ACC112 (cell line): ENCODE results near the gene MRAP2.
"Not testable (repeated sequence)": the region's sequence is repeated elsewhere in the genome, so short reads cannot be mapped to it uniquely, and the experiment has no call there.

ENCODE experiments used
- H2AFZ ChIP-seq: fragments of 200-600 bp; sonication (generic); one replicate; pipeline ENCODE4 v1.6.0; 2017; ENCODE audit warnings: antibody characterized with exemption, low read length; ENCODE audit not compliant: unreplicated experiment
- H3K27ac ChIP-seq: fragments of 200-600 bp; sonication (generic); 2 replicates; pipeline ENCODE4 v1.5.1; 2014; ENCODE audit warnings: low read depth, mild to moderate bottlenecking, antibody characterized with exemption, low read length, moderate library complexity
- H3K27me3 ChIP-seq: fragments of 200-600 bp; sonication (generic); 2 replicates; pipeline ENCODE4 v1.6.1; 2014; ENCODE audit warnings: mild to moderate bottlenecking, antibody characterized with exemption, low read length, moderate library complexity, mixed read lengths; ENCODE audit not compliant: insufficient read depth
- H3K36me3 ChIP-seq: fragments of 200-600 bp; sonication (generic); 2 replicates; pipeline ENCODE4 v1.6.1; 2016; ENCODE audit warnings: mild to moderate bottlenecking, antibody characterized with exemption, low read length, moderate library complexity, mixed read lengths; ENCODE audit not compliant: insufficient read depth
- H3K4me1 ChIP-seq: fragments of 200-600 bp; sonication (generic); one replicate; pipeline ENCODE4 v1.6.1; 2016; ENCODE audit warnings: low read length, mixed read lengths; ENCODE audit not compliant: insufficient read depth, unreplicated experiment, control insufficient read depth
- H3K4me3 ChIP-seq: fragments of 200-600 bp; sonication (generic); 2 replicates; pipeline ENCODE4 v1.5.1; 2014; ENCODE audit warnings: mild to moderate bottlenecking, low read depth, low read length
- H3K79me2 ChIP-seq: fragments of 200-600 bp; sonication (generic); one replicate; pipeline ENCODE4 v1.6.0; 2016; ENCODE audit warnings: low read length; ENCODE audit not compliant: control insufficient read depth, unreplicated experiment, insufficient read depth

MRAP2 gene

GRCh38 chr6:84093441-84094435, 60.2 kb downstream of the MRAP2 start:
- Histone ChIP-seq H3K79me2 (no peaks in the 10 kb centered on the region), H3K27me3 (no peaks in the 10 kb centered on the region; the same call in 1 of the 2 replicates), H2AFZ (no peak overlapping the region), H3K36me3 (no peaks in the 10 kb centered on the region), H3K27ac (peak overlapping the region; percentile 35; the same call in 1 of the 2 replicates), H3K4me3 (no peak overlapping the region), H3K4me1 (peaks cover 3% of the 10 kb centered on the region)

DNA sequence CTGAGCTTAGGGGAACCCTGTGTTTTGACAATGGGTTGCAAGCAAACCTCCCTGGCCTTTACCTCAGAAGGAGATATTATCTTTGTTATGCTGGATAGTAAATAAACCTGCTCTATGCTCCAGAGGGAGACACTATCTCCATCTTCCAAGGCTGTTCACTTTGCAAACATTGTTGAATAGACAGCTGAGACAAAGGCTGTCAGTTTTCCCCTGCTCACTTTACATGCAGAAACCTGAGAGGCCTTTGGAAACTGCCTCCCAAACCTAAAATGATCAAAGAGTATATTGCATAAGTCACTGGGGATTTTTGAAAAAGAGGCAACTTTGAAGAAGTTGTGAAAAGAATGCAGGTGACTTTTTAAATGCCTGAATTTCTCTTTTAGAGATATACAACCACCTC, 61.6 kb downstream of the MRAP2 start:
- Histone ChIP-seq H3K27ac (no peak overlapping the region), H3K27me3 (no peaks in the 10 kb centered on the region), H3K79me2 (no peaks in the 10 kb centered on the region)

DNA sequence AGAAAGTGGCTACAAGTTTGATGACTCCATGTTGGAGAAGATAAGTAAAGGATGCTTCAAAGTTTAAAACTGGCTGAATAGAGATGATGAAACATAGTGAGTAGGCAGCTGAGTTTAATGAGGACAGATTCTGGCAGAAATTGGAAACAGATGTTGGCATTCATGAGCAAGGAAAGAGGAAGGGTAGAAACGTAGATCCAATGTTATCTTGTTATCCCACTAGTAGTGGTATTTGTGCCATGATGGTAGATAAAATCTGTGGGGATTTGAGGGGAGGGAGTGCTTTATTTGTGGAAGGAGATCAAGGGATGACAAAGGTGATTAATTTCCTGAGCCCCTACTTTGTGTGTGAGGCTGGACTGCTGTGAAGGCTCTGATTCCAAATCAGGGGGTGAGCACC, 69.5 kb downstream of the MRAP2 start:
- Histone ChIP-seq H3K4me3 (no peak overlapping the region), H2AFZ (no peak overlapping the region), H3K27me3 (no peaks in the 10 kb centered on the region), H3K27ac (no peak overlapping the region), H3K36me3 (no peaks in the 10 kb centered on the region), H3K4me1 (no peaks in the 10 kb centered on the region), H3K79me2 (no peaks in the 10 kb centered on the region)

More for the DNA sequence above, 61.6 kb downstream of the MRAP2 start:
- Histone ChIP-seq H3K36me3 (no peaks in the 10 kb centered on the region), H2AFZ (no peak overlapping the region), H3K4me1 (peaks cover 3% of the 10 kb centered on the region), H3K4me3 (no peak overlapping the region)

GRCh38 chr6:84105215-84105924, 71.8 kb downstream of the MRAP2 start:
- H3K4me3 ChIP-seq, H3K27ac ChIP-seq, H3K4me1 ChIP-seq, H3K27me3 ChIP-seq, H3K79me2 ChIP-seq, H3K36me3 ChIP-seq, H2AFZ ChIP-seq: not testable (repeated sequence)

DNA sequence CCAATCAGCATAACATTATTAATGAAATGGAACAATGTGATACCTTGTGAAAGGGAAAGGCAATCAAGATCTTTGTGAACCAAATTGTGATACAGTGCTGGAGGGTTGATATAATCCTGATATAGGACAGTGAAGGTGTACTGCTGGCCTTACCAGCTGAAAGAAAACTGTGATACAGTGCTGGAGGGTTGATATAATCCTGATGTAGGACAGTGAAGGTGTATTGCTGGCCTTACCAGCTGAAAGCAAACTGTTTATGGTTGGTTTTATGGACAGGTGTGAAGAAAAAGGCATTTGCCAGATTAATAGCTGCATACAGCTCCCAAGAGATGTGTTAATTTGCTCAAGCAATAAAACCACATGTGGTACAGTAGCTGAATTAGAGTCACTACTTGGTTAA, 73.9 kb downstream of the MRAP2 start:
- Histone ChIP-seq H3K27ac (no peak overlapping the region), H2AFZ (no peak overlapping the region), H3K4me3 (no peak overlapping the region), H3K27me3 (no peaks in the 10 kb centered on the region), H3K36me3 (no peaks in the 10 kb centered on the region), H3K79me2 (no peaks in the 10 kb centered on the region), H3K4me1 (no peaks in the 10 kb centered on the region)

- H3K79me2 ChIP-seq, H3K4me3 ChIP-seq, H3K36me3 ChIP-seq, H3K27me3 ChIP-seq, H3K27ac ChIP-seq, H2AFZ ChIP-seq, H3K4me1 ChIP-seq: not testable (repeated sequence)
Observed at GRCh38 chr6:84111351-84111750, 77.8 kb downstream of the MRAP2 start.

- H3K79me2 ChIP-seq, result not testable (repeated sequence)
Observed at GRCh38 chr6:84114933-84115594, 81.5 kb downstream of the MRAP2 start.

GRCh38 chr6:84118191-84118590, 84.6 kb downstream of the MRAP2 start:
- Histone ChIP-seq H3K4me3 (no peak overlapping the region), H3K36me3 (no peaks in the 10 kb centered on the region), H3K27me3 (no peaks in the 10 kb centered on the region), H3K4me1 (no peaks in the 10 kb centered on the region), H3K79me2 (no peaks in the 10 kb centered on the region), H3K27ac (no peak overlapping the region), H2AFZ (no peak overlapping the region)

More at GRCh38 chr6:84114933-84115594, 81.5 kb downstream of the MRAP2 start:
- H2AFZ ChIP-seq, H3K27ac ChIP-seq, H3K4me1 ChIP-seq, H3K27me3 ChIP-seq, H3K4me3 ChIP-seq, H3K36me3 ChIP-seq: not testable (repeated sequence)

- Histone ChIP-seq H3K4me3 (no peak overlapping the region), H3K27me3 (no peaks in the 10 kb centered on the region), H3K79me2 (no peaks in the 10 kb centered on the region), H3K36me3 (no peaks in the 10 kb centered on the region), H3K27ac (no peak overlapping the region), H2AFZ (no peak overlapping the region), H3K4me1 (no peaks in the 10 kb centered on the region)
Observed at GRCh38 chr6:84119277-84119676, 85.7 kb downstream of the MRAP2 start.

GRCh38 chr6:84123186-84123585, 89.6 kb downstream of the MRAP2 start:
- Histone ChIP-seq H3K4me1 (no peaks in the 10 kb centered on the region), H2AFZ (no peak overlapping the region), H3K27me3 (no peaks in the 10 kb centered on the region), H3K4me3 (no peak overlapping the region), H3K79me2 (no peaks in the 10 kb centered on the region), H3K27ac (no peak overlapping the region), H3K36me3 (no peaks in the 10 kb centered on the region)
